Thoracic aorta (tissue), 2 donors: ENCODE results near the gene ADGRF5. TPM values are rescaled to one million over a fixed set of nuclear protein-coding genes. Genes with fewer than 3 reads are reported as not detected.
"Not testable (repeated sequence)": the region's sequence is repeated elsewhere in the genome, so short reads cannot be mapped to it uniquely, and the experiment has no call there.

ENCODE experiments used
- ATAC-seq: fragments of 150-250 bp; one replicate; pipeline ENCODE4 v1.8.0; 2017; ENCODE audit warnings: low read depth; ENCODE audit not compliant: insufficient number of reproducible peaks, low FRiP score
- DNase-seq: peaks from one replicate; pipeline ENCODE4 v3.0.0-alpha.2; 2020; ENCODE audit warnings: low spot score
- H3K27ac ChIP-seq, 2 donors: fragments of 200-600 bp; sonication (generic); 1 replicate in 1 of 2; 2 replicates in 1 of 2; pipeline ENCODE4 v1.5.1; 2016; ENCODE audit warnings: mild to moderate bottlenecking in 2 of 2, moderate library complexity in 2 of 2
- H3K27me3 ChIP-seq: fragments of 200-600 bp; sonication (generic); replicated peaks from 2 replicates; pipeline ENCODE4 v1.6.0; 2016; ENCODE audit warnings: mild to moderate bottlenecking; ENCODE audit not compliant: insufficient read depth
- H3K36me3 ChIP-seq: fragments of 200-600 bp; sonication (generic); one replicate; pipeline ENCODE4 v1.5.1; 2016
- H3K4me1 ChIP-seq, 2 donors: fragments of 200-600 bp; sonication (generic); 1 replicate in 1 of 2; 2 replicates in 1 of 2; pipeline versions ENCODE4 v1.5.1 to v1.6.0; 2016; ENCODE audit warnings: low read depth in 2 of 2, mild to moderate bottlenecking in 1 of 2; ENCODE audit not compliant: control insufficient read depth in 1 of 2
- H3K4me3 ChIP-seq: fragments of 200-600 bp; sonication (generic); 2 replicates; pipeline ENCODE4 v1.5.1; 2016; ENCODE audit warnings: mild to moderate bottlenecking
- H3K9me3 ChIP-seq: fragments of 200-600 bp; sonication (generic); 2 replicates; pipeline ENCODE4 v1.5.1; 2016
- total RNA-seq, 2 donors: library from RNA; depleted of rRNA; stranded (reverse); fragments of >200 nt; gene quantifications; one replicate each; pipeline versions ENCODE4 v1.1.0 to v1.2.3, GENCODE V29; 2016
- TF ChIP-seq, protein P1 (sequence below): fragments of 200-600 bp; sonication (generic); IDR thresholded peaks from one replicate; pipeline ENCODE4 v1.5.1; 2019; ENCODE audit warnings: antibody characterized with exemption

Gene ADGRF5
- total RNA-seq, 2 donors from 2014 or later, result 13.5 to 18.1 TPM

DNA sequence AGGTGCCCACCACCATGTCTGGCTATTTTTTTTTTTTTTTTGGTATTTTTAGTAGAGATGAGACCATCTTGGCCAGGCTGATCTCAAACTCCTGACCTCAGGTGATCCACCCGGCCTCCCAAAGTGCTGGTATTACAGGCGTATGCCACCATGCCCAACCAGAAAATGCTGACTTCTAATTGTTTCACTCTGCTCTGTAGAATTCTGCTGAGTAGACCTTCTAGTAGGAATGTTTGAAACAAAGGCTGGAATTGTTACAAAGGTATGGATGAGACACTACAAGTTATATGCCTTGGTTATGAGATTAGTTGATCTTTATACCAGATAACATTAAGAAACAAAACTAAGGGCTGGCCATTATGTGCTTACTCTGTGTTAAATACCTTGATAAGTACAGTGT lies 83.7 kb downstream of the ADGRF5 start:
- no peak overlapping the region for H3K4me3 ChIP-seq
- H3K27me3 ChIP-seq, result no peaks in the 10 kb centered on the region
- peaks cover 8% of the 10 kb centered on the region for H3K9me3 ChIP-seq
- ATAC-seq (no peak), DNase-seq (no peak)
- H3K4me1 ChIP-seq, result no peaks in the 10 kb centered on the region
- H3K36me3 ChIP-seq, result no peaks in the 10 kb centered on the region
- no peak overlapping the region for H3K27ac ChIP-seq
- TF ChIP-seq, protein P1, sequence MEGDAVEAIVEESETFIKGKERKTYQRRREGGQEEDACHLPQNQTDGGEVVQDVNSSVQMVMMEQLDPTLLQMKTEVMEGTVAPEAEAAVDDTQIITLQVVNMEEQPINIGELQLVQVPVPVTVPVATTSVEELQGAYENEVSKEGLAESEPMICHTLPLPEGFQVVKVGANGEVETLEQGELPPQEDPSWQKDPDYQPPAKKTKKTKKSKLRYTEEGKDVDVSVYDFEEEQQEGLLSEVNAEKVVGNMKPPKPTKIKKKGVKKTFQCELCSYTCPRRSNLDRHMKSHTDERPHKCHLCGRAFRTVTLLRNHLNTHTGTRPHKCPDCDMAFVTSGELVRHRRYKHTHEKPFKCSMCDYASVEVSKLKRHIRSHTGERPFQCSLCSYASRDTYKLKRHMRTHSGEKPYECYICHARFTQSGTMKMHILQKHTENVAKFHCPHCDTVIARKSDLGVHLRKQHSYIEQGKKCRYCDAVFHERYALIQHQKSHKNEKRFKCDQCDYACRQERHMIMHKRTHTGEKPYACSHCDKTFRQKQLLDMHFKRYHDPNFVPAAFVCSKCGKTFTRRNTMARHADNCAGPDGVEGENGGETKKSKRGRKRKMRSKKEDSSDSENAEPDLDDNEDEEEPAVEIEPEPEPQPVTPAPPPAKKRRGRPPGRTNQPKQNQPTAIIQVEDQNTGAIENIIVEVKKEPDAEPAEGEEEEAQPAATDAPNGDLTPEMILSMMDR, result no peak

DNA sequence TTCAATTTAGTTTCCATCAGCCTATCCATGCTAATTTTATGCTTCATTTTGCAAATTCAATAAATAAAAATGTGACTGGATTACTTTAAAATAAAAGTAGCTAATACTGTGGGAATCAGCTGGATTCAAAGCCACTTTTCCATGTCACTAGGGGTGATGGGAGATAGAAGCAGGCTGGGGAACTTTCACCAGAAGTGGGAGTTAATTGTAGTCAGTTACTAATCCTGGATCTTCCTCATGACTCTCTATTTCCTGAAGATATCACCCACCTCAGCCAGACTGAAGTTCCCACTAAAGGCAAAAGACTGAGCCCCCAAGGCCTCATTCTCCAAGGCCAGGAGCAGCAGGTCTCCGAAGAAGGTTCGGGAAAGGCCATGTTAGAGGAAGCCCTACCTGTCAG lies 86.7 kb downstream of the ADGRF5 start:
- H3K36me3 ChIP-seq, H3K9me3 ChIP-seq, H3K4me3 ChIP-seq, H3K27me3 ChIP-seq, H3K4me1 ChIP-seq, DNase-seq, ATAC-seq, H3K27ac ChIP-seq: not testable (repeated sequence)

DNA sequence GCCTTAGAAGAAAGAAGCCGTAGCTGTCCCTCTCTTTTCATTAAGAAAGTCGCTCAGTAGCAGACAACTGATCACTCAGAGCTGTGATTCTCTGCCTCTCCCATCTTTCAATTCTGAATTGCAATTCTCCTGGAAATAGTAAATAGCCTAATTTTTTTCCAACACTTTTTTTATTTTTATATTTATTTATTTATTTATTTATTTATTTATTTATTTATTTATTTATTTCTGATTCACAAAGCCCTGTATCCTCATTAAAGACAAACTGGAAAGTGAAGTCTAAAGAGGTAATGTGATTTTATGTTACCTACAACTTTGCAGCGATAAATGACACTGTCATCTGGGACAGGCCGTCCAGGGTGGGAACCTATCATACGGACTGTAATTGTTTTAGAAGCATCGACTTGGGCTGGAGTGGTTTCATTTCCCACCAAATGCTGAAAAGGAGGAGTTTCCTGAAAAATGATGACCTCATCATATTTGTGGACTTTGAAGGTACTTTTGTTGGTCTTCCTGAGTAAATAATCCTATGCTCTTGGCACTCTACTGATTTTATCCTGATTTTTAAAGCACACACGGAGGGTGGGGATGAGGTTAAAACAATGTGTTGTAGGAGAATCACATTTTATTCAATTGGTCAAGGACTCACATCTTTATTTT lies 87.4 kb downstream of the ADGRF5 start:
- not testable (repeated sequence) for H3K27me3 ChIP-seq, H3K9me3 ChIP-seq, DNase-seq, ATAC-seq, H3K4me3 ChIP-seq, H3K36me3 ChIP-seq, H3K4me1 ChIP-seq, H3K27ac ChIP-seq

DNA sequence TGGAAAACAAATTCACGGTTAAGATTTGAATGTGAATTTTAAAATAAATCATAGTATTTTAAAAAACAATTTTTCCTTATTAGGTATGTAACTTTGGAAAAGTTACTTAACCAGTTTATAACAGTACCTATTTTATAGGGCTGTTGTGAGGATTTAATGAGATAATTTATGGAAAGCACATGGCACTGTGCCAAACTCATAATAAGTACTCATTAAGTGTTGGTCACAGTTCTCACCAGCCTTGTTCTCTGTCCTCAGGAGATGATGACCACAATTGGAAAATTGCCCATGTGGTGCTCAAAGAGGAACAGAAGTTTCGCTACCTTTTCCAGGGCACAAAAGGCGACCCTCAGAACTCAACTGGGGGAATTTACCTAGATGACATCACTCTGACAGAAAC lies 88.9 kb downstream of the ADGRF5 start:
- Histone ChIP-seq H3K27ac (no peak overlapping the region), H3K9me3 (no peaks in the 10 kb centered on the region), H3K4me3 (no peak overlapping the region), H3K27me3 (no peaks in the 10 kb centered on the region), H3K36me3 (no peaks in the 10 kb centered on the region), H3K4me1 (no peaks in the 10 kb centered on the region)
- DNase-seq (no peak), ATAC-seq (no peak)
- TF ChIP-seq, protein P1, result no peak

DNA sequence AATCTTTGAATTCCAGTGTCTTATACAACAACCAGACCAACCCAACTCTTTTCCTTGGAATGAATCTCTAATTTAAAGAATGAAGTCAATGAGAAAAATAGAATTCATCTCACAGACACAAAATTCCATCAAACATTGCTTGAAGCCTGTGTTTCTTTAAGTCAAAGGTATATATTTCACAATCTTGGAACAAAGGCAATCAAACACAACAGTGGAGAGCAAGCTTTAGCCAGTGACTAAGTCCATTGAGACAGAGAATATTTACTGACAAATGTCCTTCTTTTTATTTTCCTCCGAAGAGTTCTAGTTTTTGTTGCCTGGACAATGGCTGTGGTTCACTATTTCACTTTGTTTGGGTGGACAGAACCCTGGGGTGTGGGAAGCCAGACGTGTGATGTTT lies 92.8 kb downstream of the ADGRF5 start:
- Histone ChIP-seq H3K9me3 (no peaks in the 10 kb centered on the region), H3K4me1 (no peaks in the 10 kb centered on the region), H3K27me3 (no peaks in the 10 kb centered on the region), H3K36me3 (no peaks in the 10 kb centered on the region), H3K27ac (no peak overlapping the region), H3K4me3 (no peak overlapping the region)
- TF ChIP-seq, protein P1, result no peak
- ATAC-seq (no peak), DNase-seq (no peak)

DNA sequence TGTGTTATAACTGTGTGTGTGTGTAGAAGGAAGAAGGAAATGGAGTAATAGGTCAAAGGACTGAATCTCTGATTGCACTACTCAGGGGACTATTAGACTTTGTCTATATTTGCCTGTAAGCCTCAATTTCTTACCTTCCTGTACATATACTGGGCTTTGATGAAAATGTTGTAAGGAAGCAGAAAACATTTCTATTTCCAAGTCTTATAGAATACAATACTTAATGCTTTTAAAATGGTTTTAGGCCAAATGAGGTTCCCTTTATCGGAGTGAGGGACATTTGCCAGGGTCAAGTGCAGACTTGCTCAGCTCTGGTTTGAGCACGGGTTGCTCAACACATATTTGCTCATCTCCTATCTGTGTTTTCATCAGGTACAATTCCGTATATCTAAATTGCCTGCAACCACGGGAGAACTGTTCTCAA lies 100.3 kb downstream of the ADGRF5 start:
- Histone ChIP-seq H3K9me3 (no peaks in the 10 kb centered on the region), H3K4me3 (no peak overlapping the region), H3K27ac (no peak overlapping the region), H3K27me3 (no peaks in the 10 kb centered on the region), H3K4me1 (no peaks in the 10 kb centered on the region), H3K36me3 (no peaks in the 10 kb centered on the region)
- no peak for DNase-seq
- TF ChIP-seq, protein P1, result no peak
- no peak for ATAC-seq
